HL-60 (cell line): ENCODE measurements around the gene FBN2.

Experiments used
- DNase-seq, 2 experiments: peaks; one replicate each; pipeline ENCODE4 v3.0.0-alpha.2; 2010 to 2020; ENCODE audit warnings: low read depth in 1 of 2, low spot score in 1 of 2
- H3K27ac ChIP-seq: fragments of 250-450 bp; sonication (Bioruptor Pico); replicated peaks from 2 replicates; pipeline ENCODE4 v1.5.1; 2020; ENCODE audit warnings: mild to moderate bottlenecking, moderate library complexity
- H3K27me3 ChIP-seq: fragments of 250-450 bp; sonication (Bioruptor Pico); 2 replicates; pipeline ENCODE4 v1.5.1; 2021; ENCODE audit warnings: mild to moderate bottlenecking, moderate library complexity; ENCODE audit not compliant: insufficient read depth, poor library complexity, severe bottlenecking
- H3K4me3 ChIP-seq: replicated peaks from 2 replicates; pipeline ENCODE4 v1.5.1; 2011; ENCODE audit warnings: mild to moderate bottlenecking, control low read depth, low read length; ENCODE audit not compliant: insufficient read depth
- CTCF ChIP-seq: IDR thresholded peaks from one replicate; pipeline ENCODE4 v1.5.1; 2011; ENCODE audit warnings: low read length, control low read depth, inconsistent platforms; ENCODE audit not compliant: insufficient read depth
- GABPA ChIP-seq: IDR thresholded peaks from 2 replicates; pipeline ENCODE4 v1.6.1; 2012; ENCODE audit warnings: low read depth
- POLR2AphosphoS5 ChIP-seq: IDR thresholded peaks from 2 replicates; pipeline ENCODE4 v1.6.1; 2012; ENCODE audit warnings: low read depth
- REST ChIP-seq: IDR thresholded peaks from 2 replicates; pipeline ENCODE4 v1.6.1; 2012; ENCODE audit warnings: low read depth; ENCODE audit not compliant: insufficient replicate concordance
- SPI1 ChIP-seq: IDR thresholded peaks from 2 replicates; pipeline ENCODE4 v1.6.1; 2012; ENCODE audit warnings: low read depth, mild to moderate bottlenecking, borderline replicate concordance

The FBN2 gene

GRCh38 chr5:128516978-128517377, 21.1 kb downstream of the FBN2 start:
- Histone ChIP-seq H3K4me3 (no peak overlapping the region), H3K27me3 (no peaks in the 10 kb centered on the region), H3K27ac (no peak overlapping the region)
- no peak for DNase-seq
- TF ChIP-seq SPI1 (no peak), REST (no peak), POLR2AphosphoS5 (no peak), CTCF (no peak), GABPA (no peak)

GRCh38 chr5:128513806-128514205, 24.2 kb downstream of the FBN2 start:
- TF ChIP-seq REST (no peak), SPI1 (no peak), CTCF (no peak), GABPA (no peak), POLR2AphosphoS5 (no peak)
- Histone ChIP-seq H3K4me3 (no peak overlapping the region), H3K27ac (no peak overlapping the region), H3K27me3 (no peaks in the 10 kb centered on the region)
- DNase-seq = no peak

GRCh38 chr5:128512894-128513293, 25.2 kb downstream of the FBN2 start:
- no peak for DNase-seq
- H3K27ac ChIP-seq = no peak overlapping the region
- TF ChIP-seq POLR2AphosphoS5 (no peak), SPI1 (no peak), REST (no peak), CTCF (no peak), GABPA (no peak)
- no peak overlapping the region for H3K4me3 ChIP-seq
- H3K27me3 ChIP-seq = no peaks in the 10 kb centered on the region
